PC-9 (cell line): Measurements from ENCODE around the gene XRCC3. TPM values are rescaled to one million over a fixed set of nuclear protein-coding genes. Genes with fewer than 3 reads are reported as not detected.

ENCODE experiments used
- BruUV-seq: library from RNA; stranded (reverse); fragments of 400-500 nt; replicated peaks from 2 replicates; lab custom pipeline; 2021; lab: Mats Ljungman, UMichigan
- CTCF ChIA-PET: fragments of 300-600 bp; sonication (Branson Sonifier 250); formaldehyde crosslinking; loops from one replicate; lab custom pipeline; 2022; ENCODE audit warnings: antibody characterized with exemption; lab: Charles Lee
- POLR2A ChIA-PET: fragments of 300-600 bp; sonication (Branson Sonifier 250); formaldehyde crosslinking; loops from one replicate; lab custom pipeline; 2022; ENCODE audit warnings: antibody characterized with exemption; ENCODE audit not compliant: unreplicated experiment; lab: Charles Lee
- DNase-seq, 2 experiments: peaks; one replicate each; pipeline versions ENCODE4 v3.0.0 to v3.0.0-alpha.2; 2015 to 2022; ENCODE audit warnings: mixed read lengths in 1 of 2
- H2AFZ ChIP-seq: fragments of 200-600 bp; sonication (generic); 2 replicates; pipeline ENCODE4 v1.8.1; 2017; ENCODE audit warnings: antibody characterized with exemption
- H3F3A ChIP-seq: fragments of 200-600 bp; sonication (generic); 2 replicates; pipeline ENCODE4 v1.8.1; 2017; ENCODE audit warnings: antibody characterized with exemption, mild to moderate bottlenecking, low read depth; ENCODE audit not compliant: insufficient read depth
- H3K27ac ChIP-seq: fragments of 200-600 bp; sonication (generic); 2 replicates; pipeline ENCODE4 v1.6.1; 2016; ENCODE audit warnings: mixed run types
- H3K27me3 ChIP-seq: fragments of 200-600 bp; sonication (generic); 2 replicates; pipeline ENCODE4 v1.6.1; 2016; ENCODE audit warnings: low read depth, mixed run types; ENCODE audit not compliant: insufficient read depth
- H3K36me3 ChIP-seq: fragments of 200-600 bp; sonication (generic); 2 replicates; pipeline ENCODE4 v1.6.1; 2016; ENCODE audit warnings: low read depth, mixed run types
- H3K4me1 ChIP-seq: fragments of 200-600 bp; sonication (generic); replicated peaks from 2 replicates; pipeline ENCODE4 v1.6.1; 2016; ENCODE audit warnings: mixed run types; ENCODE audit not compliant: insufficient read depth
- H3K4me2 ChIP-seq: fragments of 200-600 bp; sonication (generic); 2 replicates; pipeline ENCODE4 v1.6.1; 2017; ENCODE audit warnings: mixed run types
- H3K4me3 ChIP-seq: fragments of 200-600 bp; sonication (generic); 2 replicates; pipeline ENCODE4 v1.6.1; 2016; ENCODE audit warnings: mixed run types
- H3K79me2 ChIP-seq: fragments of 200-600 bp; sonication (generic); 2 replicates; pipeline ENCODE4 v1.6.1; 2017; ENCODE audit warnings: low read depth, mixed run types
- H3K9me2 ChIP-seq: fragments of 200-600 bp; sonication (generic); 2 replicates; pipeline ENCODE4 v1.8.1; 2017; ENCODE audit warnings: mild to moderate bottlenecking; ENCODE audit not compliant: insufficient read depth
- H3K9me3 ChIP-seq: fragments of 200-600 bp; sonication (generic); 2 replicates; pipeline ENCODE4 v1.8.1; 2016; ENCODE audit warnings: low read depth; ENCODE audit not compliant: insufficient read depth
- H4K20me1 ChIP-seq: fragments of 200-600 bp; sonication (generic); 2 replicates; pipeline ENCODE4 v1.8.1; 2017; ENCODE audit not compliant: insufficient read depth
- CTCF ChIP-seq: fragments of 200-600 bp; sonication (generic); conservative IDR thresholded peaks from 2 replicates; pipeline ENCODE4 v1.6.1; 2017; ENCODE audit warnings: mixed run types, antibody characterized with exemption, mild to moderate bottlenecking, moderate library complexity
- EZH2 ChIP-seq: fragments of 200-600 bp; sonication (generic); IDR thresholded peaks from 2 replicates; pipeline ENCODE4 v1.8.0; 2017; ENCODE audit warnings: antibody characterized with exemption, low read depth
- intact Hi-C: fragments of 100-400 bp; cut with micrococcal nuclease; formaldehyde crosslinking; loops from one replicate; pipeline ENCODE4 v1.10.0; 2022; ENCODE audit not compliant: unreplicated experiment
- total RNA-seq: library from RNA; stranded (reverse); gene quantifications from 2 replicates; pipeline ENCODE4 v1.2.3, GENCODE V29; 2021

XRCC3 gene
- total RNA-seq, 1 experiment from 2014 or later, result 65.1 TPM

GRCh38 chr14:103725001-103725682, 9.9 kb upstream of the XRCC3 start:
- DNase-seq, result no peak
- intact Hi-C loops, result no loop called here
- Histone ChIP-seq H3K4me1 (peaks cover 16% of the 10 kb centered on the region), H3F3A (peaks cover 14% of the 10 kb centered on the region; the same call in 1 of the 2 replicates), H3K36me3 (peaks cover 14% of the 10 kb centered on the region; the same call in 1 of the 2 replicates), H2AFZ (no peak overlapping the region), H3K4me3 (no peak overlapping the region), H4K20me1 (peaks cover 46% of the 10 kb centered on the region), H3K9me2 (no peaks in the 10 kb centered on the region), H3K4me2 (no peak overlapping the region), H3K9me3 (no peaks in the 10 kb centered on the region), H3K27ac (no peak overlapping the region), H3K27me3 (no peaks in the 10 kb centered on the region), H3K79me2 (peaks cover 41% of the 10 kb centered on the region)
- CTCF ChIA-PET, result no interaction called here
- no TSS peak for BruUV-seq
- no peak for TF ChIP-seq CTCF
- no peak for TF ChIP-seq EZH2
- POLR2A ChIA-PET, result no interaction called here

GRCh38 chr14:103724116-103724515, 8.9 kb upstream of the XRCC3 start:
- intact Hi-C loops, result no loop called here

GRCh38 chr14:103723748-103724081, 8.5 kb upstream of the XRCC3 start:
- ChIA-PET CTCF (no interaction called here), POLR2A (no interaction called here)
- peaks cover 14% of the 10 kb centered on the region; the same call in 1 of the 2 replicates for H3F3A ChIP-seq
- peaks cover 16% of the 10 kb centered on the region for H3K4me1 ChIP-seq
- H4K20me1 ChIP-seq, result peaks cover 52% of the 10 kb centered on the region
- H2AFZ ChIP-seq, result no peak overlapping the region
- no peak for TF ChIP-seq EZH2
- no peak for TF ChIP-seq CTCF
- intact Hi-C loops, result no loop called here
- H3K9me3 ChIP-seq, result no peaks in the 10 kb centered on the region
- no peak overlapping the region for H3K4me2 ChIP-seq
- no peak overlapping the region for H3K27ac ChIP-seq
- no TSS peak for BruUV-seq
- H3K9me2 ChIP-seq, result no peaks in the 10 kb centered on the region
- DNase-seq, result no peak
- no peaks in the 10 kb centered on the region for H3K27me3 ChIP-seq
- H3K4me3 ChIP-seq, result no peak overlapping the region
- peaks cover 54% of the 10 kb centered on the region for H3K79me2 ChIP-seq
- H3K36me3 ChIP-seq, result no peaks in the 10 kb centered on the region

More at GRCh38 chr14:103724116-103724515, 8.9 kb upstream of the XRCC3 start:
- H3K27me3 ChIP-seq, result no peaks in the 10 kb centered on the region
- peaks cover 52% of the 10 kb centered on the region for H4K20me1 ChIP-seq
- ChIA-PET CTCF (no interaction called here), POLR2A (no interaction called here)
- H3K9me2 ChIP-seq, result no peaks in the 10 kb centered on the region
- BruUV-seq, result no TSS peak
- H3K9me3 ChIP-seq, result no peaks in the 10 kb centered on the region
- peaks cover 14% of the 10 kb centered on the region; the same call in 1 of the 2 replicates for H3F3A ChIP-seq
- 0 out of 2 replicates have a peak, but pooled peaks cover 3% of the 10 kb centered on the region for H3K36me3 ChIP-seq
- H3K4me1 ChIP-seq, result peaks cover 16% of the 10 kb centered on the region
- no peak overlapping the region for H3K27ac ChIP-seq
- no peak overlapping the region for H3K4me3 ChIP-seq
- TF ChIP-seq EZH2, result no peak
- no peak for TF ChIP-seq CTCF
- no peak for DNase-seq
- peaks cover 51% of the 10 kb centered on the region for H3K79me2 ChIP-seq
- H2AFZ ChIP-seq, result no peak overlapping the region
- no peak overlapping the region for H3K4me2 ChIP-seq
